COLO829 (cell line): Measurements from ENCODE around the gene MAFB.

Experiments used
- DNase-seq: peaks from one replicate; pipeline ENCODE4 v3.0.0; 2012; ENCODE audit warnings: low spot score

The MAFB gene

DNA sequence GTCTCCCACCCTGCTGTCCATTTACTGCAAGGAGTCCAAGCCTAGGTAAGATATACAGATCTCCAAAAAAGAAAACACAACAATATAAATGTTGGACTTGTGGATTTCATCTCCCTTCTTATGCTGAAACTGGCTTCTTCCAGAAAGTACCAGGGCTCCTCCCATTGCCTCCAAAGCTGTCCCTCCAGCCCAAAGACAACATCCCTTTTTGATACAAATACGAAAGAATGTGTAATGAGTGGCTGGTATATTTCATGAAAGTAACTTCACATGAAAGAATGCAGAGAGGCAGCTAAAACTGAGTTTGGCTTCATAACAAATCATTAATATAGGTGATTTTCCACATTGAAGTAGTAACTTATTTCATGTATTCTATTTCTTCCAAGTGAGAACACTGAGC, 7.9 kb downstream of the MAFB start:
- DNase-seq: no peak

DNA sequence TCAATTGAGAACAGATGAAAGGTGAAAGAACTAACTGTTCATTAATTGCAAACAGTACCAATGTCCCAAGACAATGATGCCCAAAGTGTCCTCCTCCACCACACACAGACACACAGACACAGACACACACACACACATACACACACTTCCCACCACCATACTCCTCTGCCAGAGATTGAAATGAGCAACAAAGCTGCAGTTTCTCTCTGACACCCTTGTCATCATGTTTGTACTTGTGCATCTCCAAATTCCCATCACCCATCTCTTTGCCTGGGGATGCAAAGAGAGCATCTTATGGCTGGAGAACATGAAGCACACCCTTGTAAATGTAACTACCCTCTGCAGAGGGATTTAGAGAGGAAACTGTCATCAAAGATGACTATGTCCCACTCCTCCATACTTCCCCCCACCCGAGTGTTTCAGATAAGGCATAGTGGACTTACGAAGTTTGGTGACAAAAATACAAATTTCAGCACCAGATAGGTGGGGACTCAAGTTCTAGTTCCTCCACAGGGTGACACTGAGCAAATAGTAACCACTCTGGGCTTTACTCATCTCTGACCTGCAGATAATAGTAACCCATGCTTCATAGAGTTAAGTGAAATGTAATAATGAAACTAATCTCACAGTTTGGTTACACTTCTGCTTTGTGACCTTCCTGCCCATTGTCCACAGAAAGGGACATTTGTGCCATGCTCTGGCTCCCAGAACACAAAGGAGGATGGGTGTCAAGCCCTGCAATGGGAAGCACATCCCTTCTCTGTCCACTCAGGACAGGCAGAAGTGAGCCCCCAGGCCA, 8.7 kb downstream of the MAFB start:
- DNase-seq: no peak

GRCh38 chr20:40679184-40679583, 9.9 kb downstream of the MAFB start:
- DNase-seq: no peak

DNA sequence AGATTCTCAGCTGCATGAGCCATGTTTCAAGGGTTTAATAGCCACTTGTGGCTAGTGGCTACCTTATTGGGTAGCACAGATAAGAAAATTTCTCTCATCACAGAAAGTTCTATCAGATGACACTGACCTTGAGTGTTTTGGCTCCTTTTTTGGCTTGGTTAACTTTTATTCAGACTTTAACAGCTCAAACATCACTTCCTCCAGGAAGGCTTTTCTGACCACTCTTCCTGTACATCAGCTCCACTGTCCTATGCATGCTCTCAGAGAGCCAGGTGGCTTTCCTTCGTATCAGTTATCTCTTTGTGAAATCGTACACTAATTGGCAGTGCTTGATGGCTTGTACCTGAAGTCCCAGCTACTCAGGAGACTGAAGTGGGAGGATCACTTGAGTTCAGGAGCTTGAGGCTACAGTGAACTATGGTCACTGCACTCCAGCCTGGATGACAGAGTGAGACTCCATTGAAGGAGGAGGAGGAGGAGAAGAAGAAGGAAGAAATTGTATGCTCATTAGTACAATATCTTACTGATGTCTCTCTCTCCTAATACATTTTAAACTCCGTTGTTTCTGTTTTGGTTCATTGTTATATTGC, 10.7 kb downstream of the MAFB start:
- no peak for DNase-seq

GRCh38 chr20:40677343-40677924, 11.6 kb downstream of the MAFB start:
- no peak for DNase-seq

- DNase-seq: no peak
Observed at GRCh38 chr20:40676491-40677269, 12.4 kb downstream of the MAFB start.

- no peak for DNase-seq
Observed at GRCh38 chr20:40675599-40676221, 13.3 kb downstream of the MAFB start.

- no peak for DNase-seq
Observed at GRCh38 chr20:40673442-40673841, 15.6 kb downstream of the MAFB start.

GRCh38 chr20:40672095-40672494, 16.9 kb downstream of the MAFB start:
- no peak for DNase-seq

DNA sequence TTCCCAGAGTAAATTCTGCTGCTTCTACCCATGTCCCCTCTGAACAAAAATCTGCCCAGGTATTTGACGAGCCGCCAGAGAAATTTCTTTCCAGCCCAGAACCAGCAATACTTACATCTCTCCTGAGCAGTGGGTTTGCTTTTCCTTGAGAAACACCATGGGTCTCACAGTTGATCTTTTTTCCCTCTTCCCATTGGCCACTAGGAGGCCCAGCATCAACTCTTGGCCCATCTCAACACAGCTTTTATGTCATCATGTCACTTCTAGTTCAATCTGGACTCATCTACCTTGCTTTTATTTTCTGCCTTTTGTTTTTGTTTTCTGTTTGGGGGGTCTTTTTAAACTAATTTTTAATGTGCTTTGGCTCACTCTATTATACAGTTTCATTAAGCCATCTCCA, 18.8 kb downstream of the MAFB start:
- no peak for DNase-seq

GRCh38 chr20:40669692-40670091, 19.3 kb downstream of the MAFB start:
- DNase-seq: no peak

- DNase-seq: no peak
Observed at GRCh38 chr20:40668449-40669228, 20.4 kb downstream of the MAFB start.

- DNase-seq: no peak
Observed at GRCh38 chr20:40667503-40667902, 21.5 kb downstream of the MAFB start.

DNA sequence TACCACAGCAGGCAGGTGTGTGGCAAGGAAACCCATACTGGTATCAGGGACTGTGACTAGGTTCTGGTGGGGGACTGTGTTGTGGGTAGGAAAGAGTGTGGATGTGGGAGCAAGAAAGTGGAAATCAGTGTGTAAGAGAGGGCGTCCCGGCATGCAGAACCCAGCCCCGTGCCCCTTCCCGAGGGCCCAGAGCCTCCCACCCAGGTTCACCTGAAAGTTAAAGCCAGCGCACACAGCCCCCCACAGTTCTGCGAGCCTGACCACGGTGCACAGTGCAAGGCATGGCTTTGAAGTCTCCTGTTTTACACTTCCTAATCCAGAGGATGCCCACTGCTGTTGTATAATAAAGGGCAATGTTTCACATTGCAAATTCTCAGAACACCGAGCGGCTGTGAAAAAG, 22.7 kb downstream of the MAFB start:
- no peak for DNase-seq

DNA sequence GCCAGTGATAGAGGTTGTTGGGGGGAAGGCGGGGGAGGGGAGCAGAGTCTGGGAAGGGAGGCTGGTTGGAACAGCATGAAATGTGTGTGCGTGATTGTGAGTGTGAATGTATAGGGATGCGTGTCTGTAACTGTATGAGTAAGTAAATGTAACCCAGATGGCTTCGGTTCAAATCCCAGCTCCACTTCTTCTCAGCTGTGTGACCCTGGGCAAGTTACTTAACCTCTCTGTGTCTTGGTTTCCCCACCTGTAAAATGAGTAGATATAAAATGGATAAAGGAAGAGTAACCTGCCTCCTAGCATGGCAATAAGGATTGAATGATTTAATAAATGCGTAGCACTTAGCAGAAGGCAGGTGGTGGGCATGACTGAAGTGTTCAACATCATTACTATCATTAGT, 24.1 kb downstream of the MAFB start:
- DNase-seq: no peak

GRCh38 chr20:40663991-40664880, 24.8 kb downstream of the MAFB start:
- no peak for DNase-seq

- DNase-seq: no peak
Observed at GRCh38 chr20:40663304-40663790, 25.7 kb downstream of the MAFB start.

DNA sequence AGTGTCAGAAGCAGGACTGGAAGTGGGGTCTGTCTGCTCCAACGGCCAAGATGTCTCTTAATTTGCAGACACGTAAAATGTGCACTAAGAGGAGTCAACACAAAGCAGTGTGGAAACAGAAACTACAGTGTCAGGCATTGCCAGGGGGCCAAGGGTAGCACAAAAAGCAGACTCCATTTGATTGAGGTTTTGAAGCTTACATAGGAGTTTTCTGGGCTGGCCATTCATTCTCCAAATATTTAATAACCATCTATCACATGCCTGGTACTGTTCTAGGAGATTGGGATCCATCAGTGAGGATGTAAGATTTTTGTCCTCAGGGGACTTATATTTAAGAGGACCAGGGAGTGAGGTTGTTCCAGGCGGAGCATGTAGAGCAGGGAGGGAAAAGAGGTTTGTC, 29.5 kb downstream of the MAFB start:
- no peak for DNase-seq

DNA sequence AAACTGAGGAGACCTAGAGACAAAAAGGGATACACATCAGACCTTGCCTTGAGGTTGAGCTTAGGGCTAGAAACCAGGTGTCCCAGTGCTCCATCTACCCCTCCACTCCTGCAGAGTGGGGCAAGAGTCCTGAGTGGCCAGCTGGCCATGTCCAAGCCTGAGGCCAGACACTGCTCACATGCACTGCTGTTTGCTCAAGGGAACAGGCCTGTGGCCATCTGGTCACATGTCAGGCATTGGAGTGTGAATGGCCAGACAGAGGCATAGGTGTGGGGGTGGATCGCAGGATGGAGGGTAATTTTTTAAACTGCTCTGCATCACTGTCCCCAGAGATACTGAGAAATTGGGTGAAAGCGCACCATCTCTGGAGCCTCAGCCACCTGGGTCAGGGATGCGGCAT, 30.5 kb downstream of the MAFB start:
- DNase-seq: no peak

- no peak for DNase-seq
Observed at GRCh38 chr20:40657526-40657925, 31.5 kb downstream of the MAFB start.
